H1 (cell line): ENCODE measurements around the gene ZFP64. TPM values are rescaled to one million over a fixed set of nuclear protein-coding genes. Genes with fewer than 3 reads are reported as not detected.

ENCODE experiments used
- CTCF ChIA-PET: fragments of 300-600 bp; sonication (Branson Sonifier 250); formaldehyde crosslinking; loops from one replicate; lab custom pipeline; 2021; ENCODE audit not compliant: partially characterized antibody; lab: Charles Lee
- POLR2A ChIA-PET: fragments of 300-600 bp; sonication (Branson Sonifier 250); formaldehyde crosslinking; loops from one replicate; lab custom pipeline; 2021; ENCODE audit warnings: inconsistent platforms; ENCODE audit not compliant: partially characterized antibody; lab: Charles Lee
- DNase-seq, 2 experiments: peaks; one replicate each; pipeline versions ENCODE4 v3.0.0 to v3.0.0-alpha.2; 2010 to 2022; ENCODE audit warnings: low spot score in 2 of 2, low read depth in 1 of 2, mixed read lengths in 1 of 2
- FAIRE-seq: peaks from 2 replicates; lab custom pipeline; 2011; peaks lifted over from hg19 to GRCh38; lab: Jason Lieb, UNC
- H2AFZ ChIP-seq: 2 replicates; pipeline ENCODE4 v1.8.1; 2012; ENCODE audit warnings: low read length, inconsistent platforms
- H2AK5ac ChIP-seq: 2 replicates; pipeline ENCODE4 v1.6.1; 2013; ENCODE audit warnings: low read depth, low read length
- H2BK120ac ChIP-seq: replicated peaks from 2 replicates; pipeline ENCODE3; 2013; ENCODE audit warnings: low read depth, low read length, inconsistent platforms
- H2BK12ac ChIP-seq: 2 replicates; pipeline ENCODE4 v1.6.1; 2013; ENCODE audit warnings: low read depth, low read length
- H2BK15ac ChIP-seq: 2 replicates; pipeline ENCODE4 v1.6.1; 2013; ENCODE audit warnings: low read length
- H2BK20ac ChIP-seq: 2 replicates; pipeline ENCODE4 v1.6.1; 2013; ENCODE audit warnings: low read length
- H2BK5ac ChIP-seq: 2 replicates; pipeline ENCODE4 v1.6.1; 2013; ENCODE audit warnings: low read depth, low read length
- H3K14ac ChIP-seq: 2 replicates; pipeline ENCODE4 v1.6.1; 2013; ENCODE audit warnings: inconsistent platforms; ENCODE audit not compliant: insufficient read length
- H3K18ac ChIP-seq: 2 replicates; pipeline ENCODE4 v1.6.1; 2013; ENCODE audit warnings: low read length; ENCODE audit errors: extremely low read depth
- H3K23ac ChIP-seq: 2 replicates; pipeline ENCODE4 v1.6.1; 2013; ENCODE audit warnings: inconsistent platforms; ENCODE audit not compliant: insufficient read length
- H3K23me2 ChIP-seq: 2 replicates; pipeline ENCODE4 v1.6.1; 2013; ENCODE audit warnings: low read depth, low read length
- H3K27ac ChIP-seq: 2 replicates; pipeline ENCODE4 v1.6.1; 2011; ENCODE audit warnings: low read depth, low read length, inconsistent platforms
- H3K27me3 ChIP-seq, 4 experiments: replicated peaks in 1 of 4; 1 replicate in 1 of 4; 2 replicates in 3 of 4; pipeline versions ENCODE4 v1.6.1 to v1.8.1; 2011 to 2013; ENCODE audit warnings: low read length in 3 of 4, mild to moderate bottlenecking in 3 of 4, inconsistent platforms in 2 of 4, mixed read lengths in 2 of 4, moderate library complexity in 1 of 4; ENCODE audit not compliant: control insufficient read depth in 3 of 4, insufficient read depth in 3 of 4; ENCODE audit errors: extremely low read depth in 1 of 4
- H3K36me3 ChIP-seq, 4 experiments: 2 replicates each; pipeline versions ENCODE4 v1.6.1 to v1.8.1; 2011 to 2013; ENCODE audit warnings: mild to moderate bottlenecking in 4 of 4, low read length in 3 of 4, moderate library complexity in 2 of 4, control low read depth in 1 of 4, inconsistent platforms in 1 of 4; ENCODE audit not compliant: insufficient read depth in 4 of 4, control insufficient read depth in 2 of 4
- H3K4ac ChIP-seq: replicated peaks from 2 replicates; pipeline ENCODE3; 2013; ENCODE audit warnings: low read length, low read depth, mixed read lengths, inconsistent platforms; ENCODE audit not compliant: insufficient read length
- H3K4me1 ChIP-seq, 4 experiments: replicated peaks in 1 of 4; 1 replicate in 1 of 4; 2 replicates in 3 of 4; pipeline versions ENCODE4 v1.6.1 to v1.8.1; 2011 to 2013; ENCODE audit warnings: low read length in 3 of 4, inconsistent platforms in 2 of 4, mixed read lengths in 1 of 4; ENCODE audit not compliant: insufficient read depth in 4 of 4, control insufficient read depth in 3 of 4
- H3K4me2 ChIP-seq, 2 experiments: 2 replicates each; pipeline versions ENCODE4 v1.6.1 to v1.8.1; 2011 to 2013; ENCODE audit warnings: low read depth in 2 of 2, low read length in 2 of 2, control low read depth in 1 of 2, inconsistent platforms in 1 of 2, mild to moderate bottlenecking in 1 of 2; ENCODE audit not compliant: insufficient read depth in 1 of 2
- H3K4me3 ChIP-seq, 4 experiments: fragments of 200-600, 300-600 bp in 1 of 4; sonication (generic), shearing (Covaris generic), sonication (Bioruptor Twin) in 1 of 4; 2 replicates each; pipeline versions ENCODE4 v1.5.1 to v1.8.1; 2011 to 2016; ENCODE audit warnings: low read length in 4 of 4, low read depth in 3 of 4, control low read depth in 2 of 4, inconsistent platforms in 2 of 4, mild to moderate bottlenecking in 2 of 4, mixed read lengths in 1 of 4, moderate library complexity in 1 of 4; ENCODE audit not compliant: insufficient read depth in 2 of 4; ENCODE audit errors: extremely low read depth in 1 of 4
- H3K56ac ChIP-seq: replicated peaks from 2 replicates; pipeline ENCODE3; 2013; ENCODE audit warnings: low read depth, mild to moderate bottlenecking, mixed read lengths, low read length, inconsistent platforms; ENCODE audit not compliant: insufficient read length
- H3K79me1 ChIP-seq: 2 replicates; pipeline ENCODE4 v1.6.1; 2013; ENCODE audit warnings: low read depth, low read length, control low read depth
- H3K79me2 ChIP-seq, 2 experiments: 2 replicates each; pipeline versions ENCODE4 v1.6.1 to v1.8.1; 2012 to 2013; ENCODE audit warnings: low read length in 2 of 2, mild to moderate bottlenecking in 2 of 2, inconsistent platforms in 1 of 2; ENCODE audit not compliant: insufficient read depth in 2 of 2, control insufficient read depth in 1 of 2
- H3K9ac ChIP-seq, 4 experiments: replicated peaks in 1 of 4; 1 replicate in 1 of 4; 2 replicates in 3 of 4; pipeline versions ENCODE4 v1.6.1 to v1.8.1; 2011 to 2013; ENCODE audit warnings: low read depth in 3 of 4, low read length in 3 of 4, control low read depth in 2 of 4, mild to moderate bottlenecking in 2 of 4, moderate library complexity in 2 of 4, inconsistent platforms in 1 of 4; ENCODE audit errors: extremely low read depth in 1 of 4
- H3K9me3 ChIP-seq, 2 experiments: 2 replicates each; pipeline versions ENCODE4 v1.6.1 to v1.8.1; 2012 to 2013; ENCODE audit warnings: mild to moderate bottlenecking in 2 of 2, moderate library complexity in 2 of 2, control low read depth in 1 of 2, inconsistent platforms in 1 of 2, low read depth in 1 of 2, low read length in 1 of 2, mixed read lengths in 1 of 2; ENCODE audit not compliant: insufficient read depth in 2 of 2
- H4K20me1 ChIP-seq, 2 experiments: replicated peaks in 1 of 2; 2 replicates each; pipeline versions ENCODE3 to v1.8.1; 2011 to 2013; ENCODE audit warnings: inconsistent platforms in 2 of 2, low read length in 2 of 2, mild to moderate bottlenecking in 1 of 2; ENCODE audit not compliant: insufficient read depth in 2 of 2, control insufficient read depth in 1 of 2
- H4K5ac ChIP-seq: 2 replicates; pipeline ENCODE4 v1.6.1; 2013; ENCODE audit warnings: low read length, low read depth, mixed read lengths, inconsistent platforms; ENCODE audit not compliant: insufficient read length
- H4K8ac ChIP-seq: 2 replicates; pipeline ENCODE4 v1.8.0; 2013; ENCODE audit warnings: mild to moderate bottlenecking, moderate library complexity, low read length, inconsistent platforms; ENCODE audit not compliant: insufficient read depth; ENCODE audit errors: extremely low read depth
- H4K91ac ChIP-seq: replicated peaks from 2 replicates; pipeline ENCODE3; 2013; ENCODE audit warnings: low read length, mixed read lengths, inconsistent platforms; ENCODE audit not compliant: insufficient read length
- ASH2L ChIP-seq: fragments of 200-600, 300-600 bp; sonication (generic); IDR thresholded peaks from one replicate; pipeline ENCODE4 v1.7.1; 2017; ENCODE audit warnings: low read length
- BRCA1 ChIP-seq: IDR thresholded peaks from 2 replicates; pipeline ENCODE4 v1.6.1; 2012; ENCODE audit warnings: low read depth, low read length, improper control_type of control experiment
- CBX5 ChIP-seq: fragments of 300-800, 300-1000 bp; sonication (generic); IDR thresholded peaks from 2 replicates; pipeline ENCODE4 v1.7.1; 2016; ENCODE audit warnings: antibody characterized with exemption, low read length, low read depth
- CHD1 ChIP-seq: IDR thresholded peaks from 2 replicates; pipeline ENCODE4 v1.6.1; 2012; ENCODE audit warnings: low read depth, low read length, improper control_type of control experiment
- KDM1A ChIP-seq: fragments of 200-600, 300-600 bp; sonication (generic); IDR thresholded peaks from 2 replicates; pipeline ENCODE4 v1.7.1; 2016; ENCODE audit warnings: mild to moderate bottlenecking, low read length, borderline replicate concordance
- NRF1 ChIP-seq: IDR thresholded peaks from 2 replicates; pipeline ENCODE4 v1.6.1; 2011; ENCODE audit warnings: mild to moderate bottlenecking, low read depth, low read length, improper control_type of control experiment
- POLR2AphosphoS5 ChIP-seq: IDR thresholded peaks from 2 replicates; pipeline ENCODE4 v1.6.1; 2011; ENCODE audit warnings: low read depth, low read length
- RBBP5 ChIP-seq: IDR thresholded peaks from 2 replicates; pipeline ENCODE4 v1.7.1; 2012; ENCODE audit warnings: low read depth, mild to moderate bottlenecking, inconsistent platforms, low read length, moderate library complexity, borderline replicate concordance
- RNF2 ChIP-seq: fragments of 200-900, 300-1000 bp; sonication (generic); IDR thresholded peaks from 2 replicates; pipeline ENCODE4 v1.7.1; 2016; ENCODE audit warnings: borderline replicate concordance, low read depth, mild to moderate bottlenecking, antibody characterized with exemption, low read length; ENCODE audit not compliant: poor library complexity, severe bottlenecking; ENCODE audit errors: missing control alignments
- TAF7 ChIP-seq: optimal IDR thresholded peaks from 2 replicates; pipeline ENCODE3; 2011; ENCODE audit warnings: low read depth, mild to moderate bottlenecking, inconsistent platforms, low read length, moderate library complexity, borderline replicate concordance
- WGBS, 2 experiments: shearing (Covaris generic) in 1 of 2; methylation state at CpG; one replicate each; pipeline versions ENCODE4 v1.1.6 to v1.1.7; 2013 to 2015; ENCODE audit warnings: low lambda C conversion rate in 2 of 2, mixed read lengths in 2 of 2, inconsistent platforms in 1 of 2, low coverage in 1 of 2, missing lambda C conversion rate in 1 of 2; ENCODE audit not compliant: insufficient replicate concordance in 2 of 2, insufficient coverage in 1 of 2, insufficient read length in 1 of 2; ENCODE audit errors: extremely low coverage in 1 of 2, missing lambda C conversion rate in 1 of 2; 5-methylcytosine and 5-hydroxymethylcytosine counted together
- polyA plus RNA-seq, 7 experiments: library from polyadenylated mRNA; depleted of rRNA in 3 of 7; stranded (reverse) in 5 of 7; unstranded in 2 of 7; fragments of >200 nt in 5 of 7; fragments of 200-250 nt in 2 of 7; gene quantifications; 1 replicate in 5 of 7; 2 replicates in 1 of 7; 4 replicates in 1 of 7; pipeline versions ENCODE4 v1.2.1 to v1.2.3, GENCODE V29; 2011 to 2013; ENCODE audit warnings: missing spikeins in 2 of 7, mixed read lengths in 2 of 7
- total RNA-seq: library from RNA; stranded (reverse); fragmentation: NEBNext Ultra II Directional; extraction: Animal tissue kit (Norgen Biotek cat#: 25700); gene quantifications from 2 replicates; pipeline ENCODE4 v1.2.1, GENCODE V29; 2021

ZFP64 gene
- total and polyA plus RNA-seq, 2 of the 8 experiments (the other 6 are each of a cell fraction or from before 2014, with no cell fraction given) = 25.3 to 43.7 TPM

GRCh38 chr20:52168116-52168515 is 23.5 kb downstream of the ZFP64 start:
- Histone ChIP-seq H2BK5ac (no peak overlapping the region), H3K27me3 (no peaks in the 10 kb centered on the region), H4K20me1 (peaks cover 0 to 3% of the 10 kb centered on the region in 2 experiments), H3K9me3 (peaks cover 3 to 6% of the 10 kb centered on the region in 2 experiments; a peak in 1 of 4 replicates), H3K9ac (no peak overlapping the region), H3K27ac (no peak overlapping the region), H4K5ac (no peak overlapping the region)
- ChIA-PET CTCF (no interaction called here), POLR2A (no interaction called here)
- WGBS, 2 experiments = 93% methylated on average over 1 of the region's 1 CpG; no CpG with 5 or more reads in 1 of the 2 experiments
- TF ChIP-seq RBBP5 (no peak), POLR2AphosphoS5 (no peak), CBX5 (no peak), KDM1A (no peak), BRCA1 (no peak), NRF1 (no peak), RNF2 (no peak), ASH2L (no peak), CHD1 (no peak), TAF7 (no peak)
- TF ChIP-seq, all 59 proteins: peak for 0
- no peak overlapping the region for H3K4ac ChIP-seq
- no peaks in the 10 kb centered on the region for H3K79me1 ChIP-seq
- H3K18ac ChIP-seq = no peak overlapping the region
- H3K23me2 ChIP-seq = no peaks in the 10 kb centered on the region; the same call in 1 of the 2 replicates
- H3K4me1 ChIP-seq = no peaks in the 10 kb centered on the region
- H3K56ac ChIP-seq = no peak overlapping the region
- no peak overlapping the region for H2BK15ac ChIP-seq
- DNase-seq = no peak
- H4K8ac ChIP-seq = no peak overlapping the region
- no peak overlapping the region for H2BK20ac ChIP-seq
- no peak for FAIRE-seq
- no peak overlapping the region for H3K14ac ChIP-seq
- no peak overlapping the region for H4K91ac ChIP-seq
- H2AFZ ChIP-seq = no peak overlapping the region
- no peak overlapping the region for H2BK120ac ChIP-seq
- H3K79me2 ChIP-seq = no peaks in the 10 kb centered on the region
- H2BK12ac ChIP-seq = no peak overlapping the region
- H2AK5ac ChIP-seq = no peak overlapping the region
- H3K23ac ChIP-seq = no peak overlapping the region
- H3K36me3 ChIP-seq = peaks cover 3 to 21% (median 8%) of the 10 kb centered on the region in 4 experiments; a peak in 6 of 8 replicates
- H3K4me3 ChIP-seq = no peak overlapping the region
- no peak overlapping the region for H3K4me2 ChIP-seq
